HEK293T (cell line): ENCODE data around the gene TMEM60.
"Not testable (repeated sequence)": the region's sequence is repeated elsewhere in the genome, so short reads cannot be mapped to it uniquely, and the experiment has no call there.

Experiments
- CTCF ChIA-PET: fragments of 350-600 bp; formaldehyde crosslinking; extraction: SDS; loops from one replicate; lab custom pipeline; 2021; ENCODE audit warnings: antibody characterized with exemption, inconsistent platforms; lab: Yijun Ruan, JAX
- POLR2A ChIA-PET: fragments of 350-600 bp; formaldehyde crosslinking; extraction: SDS; loops from one replicate; lab custom pipeline; 2020; ENCODE audit warnings: antibody characterized with exemption, inconsistent platforms; lab: Yijun Ruan, JAX
- DNase-seq: peaks from one replicate; pipeline ENCODE4 v3.0.0; 2012; ENCODE audit warnings: mixed read lengths; ENCODE audit errors: extremely low spot score
- ARNT ChIP-seq: fragments of 450-650 bp; IDR thresholded peaks from 2 replicates; pipeline ENCODE4 v1.6.1; 2017; ENCODE audit warnings: mild to moderate bottlenecking
- BHLHE40 ChIP-seq: fragments of 450-650 bp; IDR thresholded peaks from 2 replicates; pipeline ENCODE4 v1.6.1; 2016; ENCODE audit warnings: mild to moderate bottlenecking, moderate library complexity, borderline replicate concordance
- CTBP1 ChIP-seq: fragments of 450-650 bp; IDR thresholded peaks from 2 replicates; pipeline ENCODE4 v1.6.1; 2016; ENCODE audit warnings: borderline replicate concordance
- ELF4 ChIP-seq: fragments of 450-650 bp; IDR thresholded peaks from 2 replicates; pipeline ENCODE4 v1.6.1; 2017; ENCODE audit warnings: antibody characterized with exemption
- FOXA1 ChIP-seq: fragments of 450-650 bp; IDR thresholded peaks from 2 replicates; pipeline ENCODE4 v1.6.1; 2016; ENCODE audit warnings: mild to moderate bottlenecking
- FOXK2 ChIP-seq: fragments of 450-650 bp; IDR thresholded peaks from 2 replicates; pipeline ENCODE4 v1.6.1; 2016; ENCODE audit warnings: mild to moderate bottlenecking
- FOXM1 ChIP-seq: fragments of 450-650 bp; IDR thresholded peaks from 2 replicates; pipeline ENCODE4 v1.6.1; 2017; ENCODE audit warnings: mild to moderate bottlenecking, borderline replicate concordance
- HDGF ChIP-seq: fragments of 450-650 bp; IDR thresholded peaks from 2 replicates; pipeline ENCODE4 v1.6.1; 2017; ENCODE audit warnings: antibody characterized with exemption, borderline replicate concordance
- L3MBTL2 ChIP-seq: fragments of 450-650 bp; conservative IDR thresholded peaks from 2 replicates; pipeline ENCODE4 v1.6.1; 2016; ENCODE audit warnings: mild to moderate bottlenecking
- LEF1 ChIP-seq: fragments of 450-650 bp; IDR thresholded peaks from 2 replicates; pipeline ENCODE4 v1.6.1; 2017; ENCODE audit warnings: mild to moderate bottlenecking, borderline replicate concordance
- NFRKB ChIP-seq: fragments of 450-650 bp; IDR thresholded peaks from 2 replicates; pipeline ENCODE4 v1.6.1; 2016; ENCODE audit warnings: mild to moderate bottlenecking, moderate library complexity
- SP1 ChIP-seq: fragments of 450-650 bp; IDR thresholded peaks from 2 replicates; pipeline ENCODE4 v1.6.1; 2017
- SUZ12 ChIP-seq: fragments of 450-650 bp; IDR thresholded peaks from 2 replicates; pipeline ENCODE4 v1.6.1; 2016; ENCODE audit warnings: mild to moderate bottlenecking
- TARDBP ChIP-seq: fragments of 450-650 bp; IDR thresholded peaks from 2 replicates; pipeline ENCODE4 v1.6.1; 2016
- ZNF384 ChIP-seq: fragments of 450-650 bp; IDR thresholded peaks from 2 replicates; pipeline ENCODE4 v1.6.1; 2016
- TF ChIP-seq, protein P1 (sequence below): fragments of 450-650 bp; IDR thresholded peaks from 2 replicates; pipeline ENCODE4 v1.6.1; 2016

TMEM60 gene

GRCh38 chr7:77788327-77788902 is 9.8 kb downstream of the TMEM60 start:
- TF ChIP-seq HDGF (no peak), SP1 (no peak), ELF4 (no peak), ARNT (no peak), TARDBP (no peak), FOXM1 (no peak), L3MBTL2 (no peak)
- DNase-seq = no peak
- POLR2A ChIA-PET = interaction anchor here (1.9 kb wide), 1 partner anchor 10 kb away, joined by 5 read pairs; the partner anchor contains the start of genes PHTF2 and TMEM60
- CTCF ChIA-PET = no interaction called here

DNA sequence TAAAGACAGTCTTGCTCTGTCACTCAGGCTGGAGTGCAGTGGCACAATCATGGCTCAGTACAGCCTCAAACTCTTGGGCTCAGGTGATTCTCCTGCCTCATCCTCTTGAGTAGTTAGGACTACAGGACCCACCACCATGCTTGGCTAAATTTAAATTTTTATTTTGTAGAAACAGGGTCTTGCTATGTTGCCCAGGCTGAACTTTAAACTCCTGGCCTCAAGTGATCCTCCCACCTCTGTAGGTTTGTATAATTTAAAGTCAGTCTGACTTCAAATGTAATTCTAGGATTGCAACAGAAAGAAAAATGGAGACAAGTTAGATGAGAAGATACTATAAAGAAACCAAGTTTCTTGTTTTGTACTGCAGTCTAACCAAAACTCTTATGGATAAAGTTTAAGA is 11.5 kb downstream of the TMEM60 start:
- TF ChIP-seq, protein P1, sequence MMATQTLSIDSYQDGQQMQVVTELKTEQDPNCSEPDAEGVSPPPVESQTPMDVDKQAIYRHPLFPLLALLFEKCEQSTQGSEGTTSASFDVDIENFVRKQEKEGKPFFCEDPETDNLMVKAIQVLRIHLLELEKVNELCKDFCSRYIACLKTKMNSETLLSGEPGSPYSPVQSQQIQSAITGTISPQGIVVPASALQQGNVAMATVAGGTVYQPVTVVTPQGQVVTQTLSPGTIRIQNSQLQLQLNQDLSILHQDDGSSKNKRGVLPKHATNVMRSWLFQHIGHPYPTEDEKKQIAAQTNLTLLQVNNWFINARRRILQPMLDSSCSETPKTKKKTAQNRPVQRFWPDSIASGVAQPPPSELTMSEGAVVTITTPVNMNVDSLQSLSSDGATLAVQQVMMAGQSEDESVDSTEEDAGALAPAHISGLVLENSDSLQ = no peak
- no peak for TF ChIP-seq FOXK2
- no peak for TF ChIP-seq NFRKB
- no peak for TF ChIP-seq FOXM1
- no peak for TF ChIP-seq ARNT
- TF ChIP-seq ZNF384 = no peak
- TF ChIP-seq CTBP1 = no peak
- no peak for TF ChIP-seq SP1
- TF ChIP-seq SUZ12 = no peak
- CTCF ChIA-PET = no interaction called here
- no peak for DNase-seq
- POLR2A ChIA-PET = no interaction called here

- CTCF ChIA-PET = no interaction called here
- DNase-seq = no peak
- POLR2A ChIA-PET = no interaction called here
- TF ChIP-seq CTBP1 (no peak), SUZ12 (no peak), BHLHE40 (no peak), FOXK2 (no peak), SP1 (no peak), NFRKB (no peak), ARNT (no peak), ZNF384 (no peak), FOXA1 (no peak), L3MBTL2 (no peak), ELF4 (no peak), FOXM1 (no peak), HDGF (no peak), LEF1 (no peak), TARDBP (no peak)
- TF ChIP-seq, protein P1 = no peak
These were observed 12.2 kb downstream of the TMEM60 start for GRCh38 chr7:77786018-77786417.

DNA sequence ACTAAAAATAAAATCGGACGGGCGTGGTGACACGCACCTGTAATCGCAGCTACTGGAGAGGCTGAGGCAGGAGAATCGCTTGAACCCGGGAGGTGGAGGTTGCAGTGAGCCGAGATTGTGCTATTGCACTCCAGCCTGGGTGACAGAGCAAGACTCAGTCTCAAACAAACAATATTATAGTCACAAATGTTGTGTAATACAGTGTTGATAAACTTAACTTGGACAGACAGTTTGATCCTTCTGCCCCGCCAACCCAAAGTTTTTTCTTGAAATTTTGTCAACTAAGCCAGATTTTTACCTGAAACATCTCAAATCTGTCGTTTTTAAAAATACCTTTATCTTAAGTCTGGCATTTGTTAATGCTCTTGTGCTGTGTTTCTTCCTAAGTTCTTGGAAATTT is 13.8 kb downstream of the TMEM60 start:
- POLR2A ChIA-PET, DNase-seq, CTCF ChIA-PET: not testable (repeated sequence)

- TF ChIP-seq FOXK2 (no peak), LEF1 (no peak), FOXA1 (no peak), L3MBTL2 (no peak), BHLHE40 (no peak), SUZ12 (no peak), FOXM1 (no peak), HDGF (no peak), NFRKB (no peak), ARNT (no peak), ZNF384 (no peak), CTBP1 (no peak), SP1 (no peak)
- TF ChIP-seq, protein P1 = no peak
- ChIA-PET POLR2A (no interaction called here), CTCF (no interaction called here)
- DNase-seq = no peak
These were observed 14.7 kb downstream of the TMEM60 start for GRCh38 chr7:77783545-77783944.

- CTCF ChIA-PET = no interaction called here
- TF ChIP-seq FOXA1 (no peak), FOXK2 (no peak), TARDBP (no peak)
- DNase-seq = no peak
- POLR2A ChIA-PET = no interaction called here
These were observed 15.1 kb downstream of the TMEM60 start for GRCh38 chr7:77783111-77783510.

GRCh38 chr7:77782383-77782782 is 15.9 kb downstream of the TMEM60 start:
- DNase-seq = no peak
- TF ChIP-seq ZNF384 = no peak
- no peak for TF ChIP-seq LEF1
- TF ChIP-seq, protein P1 = no peak
- TF ChIP-seq SP1 = no peak
- TF ChIP-seq ARNT = no peak
- TF ChIP-seq L3MBTL2 = no peak
- TF ChIP-seq HDGF = no peak
- TF ChIP-seq BHLHE40 = no peak
- no peak for TF ChIP-seq FOXA1
- no peak for TF ChIP-seq TARDBP
- no peak for TF ChIP-seq SUZ12
- no peak for TF ChIP-seq FOXK2
- no peak for TF ChIP-seq FOXM1
- TF ChIP-seq ELF4 = no peak
- ChIA-PET CTCF (no interaction called here), POLR2A (no interaction called here)
